PFSK-1 (cell line): ENCODE results near the gene SDHAF1.

Experiments
- POLR2AphosphoS5 ChIP-seq: IDR thresholded peaks from 2 replicates; pipeline ENCODE4 v1.6.1; 2012; ENCODE audit warnings: low read depth, mild to moderate bottlenecking, control low read depth, low read length, moderate library complexity
- SIN3A ChIP-seq: IDR thresholded peaks from 2 replicates; pipeline ENCODE4 v1.6.1; 2012; ENCODE audit warnings: mild to moderate bottlenecking, low read length, moderate library complexity, borderline replicate concordance; ENCODE audit not compliant: insufficient read depth
- TAF1 ChIP-seq: IDR thresholded peaks from 2 replicates; pipeline ENCODE4 v1.6.1; 2012; ENCODE audit warnings: low read length, control low read depth, borderline replicate concordance; ENCODE audit not compliant: insufficient read depth

- TF ChIP-seq SIN3A (no peak), POLR2AphosphoS5 (no peak), TAF1 (no peak)
Observed at GRCh38 chr19:35960432-35960972, 34.5 kb upstream of the SDHAF1 start.
